Transverse colon (tissue), 4 donors: ENCODE data around the gene SVOP. TPM values are rescaled to one million over a fixed set of nuclear protein-coding genes. Genes with fewer than 3 reads are reported as not detected.

Experiments used
- DNase-seq: peaks from one replicate; pipeline ENCODE4 v3.0.0-alpha.2; 2019
- H3K27ac ChIP-seq, 4 donors: fragments of 200-600 bp; sonication (generic); 2 replicates each; pipeline ENCODE4 v1.5.1; 2016 to 2018; ENCODE audit warnings: inconsistent platforms in 4 of 4
- H3K27me3 ChIP-seq: fragments of 200-600 bp; sonication (generic); 2 replicates; pipeline ENCODE4 v1.5.1; 2017; ENCODE audit warnings: inconsistent platforms
- H3K36me3 ChIP-seq, 4 donors: fragments of 200-600 bp; sonication (generic); 2 replicates each; pipeline ENCODE4 v1.5.1; 2017 to 2019; ENCODE audit warnings: inconsistent platforms in 4 of 4
- H3K4me1 ChIP-seq, 4 donors: fragments of 200-600 bp; sonication (generic); 2 replicates each; pipeline ENCODE4 v1.5.1; 2017 to 2020; ENCODE audit warnings: inconsistent platforms in 4 of 4
- H3K4me3 ChIP-seq, 4 donors: fragments of 200-600 bp; sonication (generic); 1 replicate in 1 of 4; 2 replicates in 3 of 4; pipeline versions ENCODE4 v1.5.1 to v1.6.1; 2017 to 2019; ENCODE audit warnings: inconsistent platforms in 4 of 4
- H3K9me3 ChIP-seq, 2 donors: fragments of 200-600 bp; sonication (generic); 2 replicates each; pipeline ENCODE4 v1.5.1; 2017 to 2019; ENCODE audit warnings: inconsistent platforms in 2 of 2
- CTCF ChIP-seq, 5 experiments: fragments of 200-600 bp in 3 of 5; fragments of 450-650 bp in 2 of 5; sonication (generic) in 3 of 5; IDR thresholded peaks; 1 replicate in 2 of 5; 2 replicates in 3 of 5; pipeline ENCODE4 v1.5.1; 2016 to 2017; ENCODE audit warnings: antibody characterized with exemption in 5 of 5, inconsistent platforms in 3 of 5, mild to moderate bottlenecking in 2 of 5, moderate library complexity in 1 of 5
- EP300 ChIP-seq: sonication (generic); formaldehyde crosslinking; IDR thresholded peaks from one replicate; pipeline ENCODE4 v1.6.1; 2017; ENCODE audit warnings: antibody characterized with exemption, low read depth
- POLR2A ChIP-seq: fragments of 450-650 bp; IDR thresholded peaks from one replicate; pipeline ENCODE4 v1.6.1; 2016; ENCODE audit warnings: antibody characterized with exemption, mild to moderate bottlenecking, moderate library complexity
- POLR2AphosphoS5 ChIP-seq, 3 donors: sonication (generic); formaldehyde crosslinking; IDR thresholded peaks; one replicate each; pipeline ENCODE4 v1.6.1; 2016; ENCODE audit warnings: antibody characterized with exemption in 3 of 3
- WGBS, 2 donors: methylation state at CpG; one replicate each; pipeline ENCODE4 v1.1.5; 2018; ENCODE audit warnings: low coverage in 1 of 2; 5-methylcytosine and 5-hydroxymethylcytosine counted together
- in situ Hi-C, 4 donors: fragments of 200-750 bp; cut with MboI; loops; one replicate each; pipeline versions ENCODE4 v1.15.0 to v1.15.1; 2017; ENCODE audit warnings: low sequenced_read_pairs in 3 of 4, low pct_ligation_motif_present in 1 of 4, low pct_unique_long_range_greater_than_20kb in 1 of 4
- intact Hi-C: fragments of 100-400 bp; cut with DNase I; formaldehyde crosslinking; loops from one replicate; pipeline ENCODE4 v1.15.1; 2023; ENCODE audit warnings: low total_unique reads
- total RNA-seq, 4 donors: library from RNA; depleted of rRNA; stranded (reverse); fragments of >200 nt; gene quantifications; one replicate each; pipeline ENCODE4 v1.1.0, GENCODE V29; 2016

Gene SVOP
- total RNA-seq, 4 donors from 2014 or later: 0.16 to 0.55 TPM; not detected in 2

- Histone ChIP-seq H3K27ac (no peak overlapping the region), H3K27me3 (peaks cover 5% of the 10 kb centered on the region), H3K9me3 (no peaks in the 10 kb centered on the region), H3K4me3 (no peak overlapping the region), H3K4me1 (no peaks in the 10 kb centered on the region), H3K36me3 (no peaks in the 10 kb centered on the region)
- no peak for DNase-seq
- 43 to 63% methylated on average over 1 of the region's 1 CpG for WGBS, 2 donors
- no peak for TF ChIP-seq CTCF (IDR thresholded peaks at IDR 0.05)
- TF ChIP-seq POLR2AphosphoS5 (IDR thresholded peaks at IDR 0.05): no peak
- no peak for TF ChIP-seq POLR2A
- no peak for TF ChIP-seq EP300
- intact Hi-C loops (no loop called here), in situ Hi-C loops (no loop called here)
These were observed 6.9 kb upstream of the SVOP start for GRCh38 chr12:109027767-109028166.

GRCh38 chr12:109020146-109020795 lies 597 bp downstream of the SVOP start:
- DNase-seq: no peak
- H3K9me3 ChIP-seq: no peaks in the 10 kb centered on the region
- no peak overlapping the region for H3K4me3 ChIP-seq
- 64 to 69% methylated on average over 5 to 7 of the region's 7 CpGs for WGBS, 2 donors
- H3K27me3 ChIP-seq: peaks cover 5% of the 10 kb centered on the region
- no peaks in the 10 kb centered on the region for H3K36me3 ChIP-seq
- in situ Hi-C loops (no loop called here), intact Hi-C loops (no loop called here)
- H3K4me1 ChIP-seq: peaks cover 0 to 6% (median 2%) of the 10 kb centered on the region in 4 donors
- TF ChIP-seq CTCF (IDR thresholded peaks at IDR 0.05): no peak
- no peak for TF ChIP-seq EP300
- TF ChIP-seq POLR2A: no peak
- TF ChIP-seq POLR2AphosphoS5 (IDR thresholded peaks at IDR 0.05): no peak
- no peak overlapping the region for H3K27ac ChIP-seq

GRCh38 chr12:109018296-109018695 lies 2.6 kb downstream of the SVOP start:
- intact Hi-C loops: no loop called here
- Histone ChIP-seq H3K4me1 (peaks cover 0 to 6% (median 2%) of the 10 kb centered on the region in 4 donors), H3K27ac (no peak overlapping the region), H3K4me3 (no peak overlapping the region), H3K27me3 (no peaks in the 10 kb centered on the region), H3K36me3 (no peaks in the 10 kb centered on the region), H3K9me3 (no peaks in the 10 kb centered on the region)
- in situ Hi-C loops: no loop called here
- DNase-seq: no peak
- WGBS, 2 donors: 47 to 49% methylated on average over 4 of the region's 4 CpGs
- no peak for TF ChIP-seq CTCF (IDR thresholded peaks at IDR 0.05)
- no peak for TF ChIP-seq POLR2A
- no peak for TF ChIP-seq EP300
- TF ChIP-seq POLR2AphosphoS5 (IDR thresholded peaks at IDR 0.05): no peak

GRCh38 chr12:109016978-109017377 lies 3.9 kb downstream of the SVOP start:
- in situ Hi-C loops: no loop called here
- TF ChIP-seq EP300 (no peak), POLR2AphosphoS5 (IDR thresholded peaks at IDR 0.05) (no peak), CTCF (IDR thresholded peaks at IDR 0.05) (no peak), POLR2A (no peak)
- intact Hi-C loops: no loop called here
- DNase-seq: no peak
- Histone ChIP-seq H3K27ac (no peak overlapping the region), H3K4me1 (peaks cover 0 to 6% (median 2%) of the 10 kb centered on the region in 4 donors), H3K4me3 (no peak overlapping the region), H3K27me3 (no peaks in the 10 kb centered on the region), H3K36me3 (no peaks in the 10 kb centered on the region), H3K9me3 (no peaks in the 10 kb centered on the region)
- 75% methylated on average over 6 of the region's 6 CpGs; no CpG with 5 or more reads in 1 of the 2 donors for WGBS, 2 donors
